ENCODE data around the gene TLR10. TPM values are rescaled to one million over a fixed set of nuclear protein-coding genes. Genes with fewer than 3 reads are reported as not detected.

TLR10 gene
- polyA plus RNA-seq, 2 of the 4 experiments (the other 2 are of a cell fraction) = 0.14 TPM; not detected in 1

DNA sequence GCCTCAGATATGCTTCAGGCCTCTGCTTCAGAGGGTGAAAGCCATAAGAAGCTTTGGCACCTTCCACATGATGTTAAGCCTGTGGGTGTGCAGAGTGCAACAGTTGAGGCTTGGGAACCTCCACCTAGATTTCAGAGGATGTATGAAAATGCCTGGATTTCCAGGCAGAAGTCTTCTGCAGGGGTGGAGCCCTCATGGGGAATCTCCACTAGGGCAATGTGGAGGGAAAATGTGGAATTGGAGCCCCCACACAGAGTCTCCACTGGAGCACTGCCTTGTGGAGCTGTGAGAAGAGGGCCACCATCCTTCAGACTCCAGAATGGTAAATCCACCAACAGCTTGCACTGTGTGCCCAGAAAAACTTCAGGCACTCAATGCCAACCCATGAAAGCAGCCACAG lies 35.2 kb downstream of the TLR10 start:
- FAIRE-seq (no peak), DNase-seq (ENCODE audit: low read depth in 1 of 2, low spot score in 1 of 2) (no peak), ATAC-seq (no peak)
- Histone ChIP-seq H3K9me3 (peaks cover 2% of the 10 kb centered on the region; the same call in 1 of the 3 replicates), H3K27ac (no peak overlapping the region), H3K4me1 (no peaks in the 10 kb centered on the region), H3K4me3 (no peak overlapping the region), H3K4me2 (no peak overlapping the region)
- TF ChIP-seq NFE2L2 (conservative IDR thresholded peaks at IDR 0.05; ENCODE audit: low read length) (no peak), RNF2 (IDR thresholded peaks at IDR 0.05; ENCODE audit: borderline replicate concordance, low read depth) (no peak), HEYL (CRISPR knock-in tag; IDR thresholded peaks at IDR 0.05) (no peak), KDM1A (IDR thresholded peaks at IDR 0.05; ENCODE audit: low read depth) (no peak), CEBPB (IDR thresholded peaks at IDR 0.05) (no peak), HOXA7 (CRISPR knock-in tag; IDR thresholded peaks at IDR 0.05) (no peak), TP53 (CRISPR knock-in tag; IDR thresholded peaks at IDR 0.05) (no peak), NPAS2 (CRISPR knock-in tag; IDR thresholded peaks at IDR 0.05; ENCODE audit: borderline replicate concordance) (no peak), POLR2AphosphoS2 (conservative IDR thresholded peaks at IDR 0.05; ENCODE audit: low read length) (no peak), SREBF2 (IDR thresholded peaks at IDR 0.05) (no peak)
- TF ChIP-seq, protein P1, sequence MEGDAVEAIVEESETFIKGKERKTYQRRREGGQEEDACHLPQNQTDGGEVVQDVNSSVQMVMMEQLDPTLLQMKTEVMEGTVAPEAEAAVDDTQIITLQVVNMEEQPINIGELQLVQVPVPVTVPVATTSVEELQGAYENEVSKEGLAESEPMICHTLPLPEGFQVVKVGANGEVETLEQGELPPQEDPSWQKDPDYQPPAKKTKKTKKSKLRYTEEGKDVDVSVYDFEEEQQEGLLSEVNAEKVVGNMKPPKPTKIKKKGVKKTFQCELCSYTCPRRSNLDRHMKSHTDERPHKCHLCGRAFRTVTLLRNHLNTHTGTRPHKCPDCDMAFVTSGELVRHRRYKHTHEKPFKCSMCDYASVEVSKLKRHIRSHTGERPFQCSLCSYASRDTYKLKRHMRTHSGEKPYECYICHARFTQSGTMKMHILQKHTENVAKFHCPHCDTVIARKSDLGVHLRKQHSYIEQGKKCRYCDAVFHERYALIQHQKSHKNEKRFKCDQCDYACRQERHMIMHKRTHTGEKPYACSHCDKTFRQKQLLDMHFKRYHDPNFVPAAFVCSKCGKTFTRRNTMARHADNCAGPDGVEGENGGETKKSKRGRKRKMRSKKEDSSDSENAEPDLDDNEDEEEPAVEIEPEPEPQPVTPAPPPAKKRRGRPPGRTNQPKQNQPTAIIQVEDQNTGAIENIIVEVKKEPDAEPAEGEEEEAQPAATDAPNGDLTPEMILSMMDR (IDR thresholded peaks at IDR 0.05) = no peak
- TF ChIP-seq, protein P2, sequence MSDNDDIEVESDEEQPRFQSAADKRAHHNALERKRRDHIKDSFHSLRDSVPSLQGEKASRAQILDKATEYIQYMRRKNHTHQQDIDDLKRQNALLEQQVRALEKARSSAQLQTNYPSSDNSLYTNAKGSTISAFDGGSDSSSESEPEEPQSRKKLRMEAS (IDR thresholded peaks at IDR 0.05) = no peak
- ChIA-PET POLR2A (no interaction called here), CTCF (no interaction called here)

DNA sequence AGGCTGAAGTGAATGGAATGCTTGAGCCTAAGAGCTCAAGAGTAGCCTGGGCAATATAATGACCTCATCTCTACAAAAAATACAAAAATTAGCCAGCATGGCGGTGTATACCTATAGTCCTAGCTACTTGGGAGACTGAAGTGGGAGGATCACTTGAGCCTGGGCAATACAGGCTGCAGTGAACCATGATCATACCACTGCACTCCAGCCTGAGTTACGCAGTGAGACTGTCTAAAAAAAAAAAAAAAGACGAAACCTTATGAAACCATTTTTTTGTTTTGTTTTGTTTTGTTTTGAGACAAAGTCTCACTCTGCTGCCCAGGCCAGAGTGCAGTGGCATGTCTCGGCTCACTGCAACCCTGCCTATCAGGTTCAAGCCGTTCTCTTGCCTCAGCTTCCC lies 36.9 kb downstream of the TLR10 start:
- DNase-seq (ENCODE audit: low read depth in 1 of 2, low spot score in 1 of 2) (no peak), FAIRE-seq (no peak), ATAC-seq (no peak)
- CTCF ChIA-PET = interaction anchor here (0.7 to 3.4 kb wide), 2 partner anchors 13 to 60 kb away, joined by 4 to 12 read pairs; no protein-coding TSS in a partner anchor
- WGBS (ENCODE audit: missing lambda C conversion rate) = 88% methylated on average over 5 of the region's 5 CpGs
- Histone ChIP-seq H3K4me3 (no peak overlapping the region), H3K4me2 (no peak overlapping the region), H3K9me3 (peaks cover 2% of the 10 kb centered on the region; the same call in 1 of the 3 replicates), H3K4me1 (no peaks in the 10 kb centered on the region), H3K27ac (no peak overlapping the region)
- TF ChIP-seq, protein P3, sequence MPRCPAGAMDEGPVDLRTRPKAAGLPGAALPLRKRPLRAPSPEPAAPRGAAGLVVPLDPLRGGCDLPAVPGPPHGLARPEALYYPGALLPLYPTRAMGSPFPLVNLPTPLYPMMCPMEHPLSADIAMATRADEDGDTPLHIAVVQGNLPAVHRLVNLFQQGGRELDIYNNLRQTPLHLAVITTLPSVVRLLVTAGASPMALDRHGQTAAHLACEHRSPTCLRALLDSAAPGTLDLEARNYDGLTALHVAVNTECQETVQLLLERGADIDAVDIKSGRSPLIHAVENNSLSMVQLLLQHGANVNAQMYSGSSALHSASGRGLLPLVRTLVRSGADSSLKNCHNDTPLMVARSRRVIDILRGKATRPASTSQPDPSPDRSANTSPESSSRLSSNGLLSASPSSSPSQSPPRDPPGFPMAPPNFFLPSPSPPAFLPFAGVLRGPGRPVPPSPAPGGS (IDR thresholded peaks at IDR 0.05) = no peak
- TF ChIP-seq, protein P1 (IDR thresholded peaks at IDR 0.05) = no peak
- TF ChIP-seq, protein P4, sequence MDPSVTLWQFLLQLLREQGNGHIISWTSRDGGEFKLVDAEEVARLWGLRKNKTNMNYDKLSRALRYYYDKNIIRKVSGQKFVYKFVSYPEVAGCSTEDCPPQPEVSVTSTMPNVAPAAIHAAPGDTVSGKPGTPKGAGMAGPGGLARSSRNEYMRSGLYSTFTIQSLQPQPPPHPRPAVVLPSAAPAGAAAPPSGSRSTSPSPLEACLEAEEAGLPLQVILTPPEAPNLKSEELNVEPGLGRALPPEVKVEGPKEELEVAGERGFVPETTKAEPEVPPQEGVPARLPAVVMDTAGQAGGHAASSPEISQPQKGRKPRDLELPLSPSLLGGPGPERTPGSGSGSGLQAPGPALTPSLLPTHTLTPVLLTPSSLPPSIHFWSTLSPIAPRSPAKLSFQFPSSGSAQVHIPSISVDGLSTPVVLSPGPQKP (IDR thresholded peaks at IDR 0.05; ENCODE audit: low read depth, low read length) = no peak
- TF ChIP-seq MAZ (IDR thresholded peaks at IDR 0.05; ENCODE audit: borderline replicate concordance, low read depth, low read length) (no peak), BHLHE40 (IDR thresholded peaks at IDR 0.05; ENCODE audit: low read depth, low read length) (no peak), HDAC2 (IDR thresholded peaks at IDR 0.05) (no peak), POLR2A (IDR thresholded peaks at IDR 0.05; ENCODE audit: low read length) (no peak), TFCP2L1 (CRISPR knock-in tag; IDR thresholded peaks at IDR 0.05) (no peak), FOSL2 (IDR thresholded peaks at IDR 0.05) (no peak), FOSL2 (CRISPR knock-in tag; IDR thresholded peaks at IDR 0.05) (no peak), RAD21 (conservative IDR thresholded peaks at IDR 0.05 in 1 of 2, IDR thresholded peaks at IDR 0.05 in 1 of 2) (no peak), ZFP36 (IDR thresholded peaks at IDR 0.05; ENCODE audit: borderline replicate concordance, partially characterized antibody) (no peak)
- POLR2A ChIA-PET = no interaction called here

All from A549 (cell line).